ENCODE results near the gene UBA52. TPM values are rescaled to one million over a fixed set of nuclear protein-coding genes. Genes with fewer than 3 reads are reported as not detected.

Gene UBA52
- total RNA-seq, 2 donors from 2014 or later = 991 to 1,174 TPM

DNA sequence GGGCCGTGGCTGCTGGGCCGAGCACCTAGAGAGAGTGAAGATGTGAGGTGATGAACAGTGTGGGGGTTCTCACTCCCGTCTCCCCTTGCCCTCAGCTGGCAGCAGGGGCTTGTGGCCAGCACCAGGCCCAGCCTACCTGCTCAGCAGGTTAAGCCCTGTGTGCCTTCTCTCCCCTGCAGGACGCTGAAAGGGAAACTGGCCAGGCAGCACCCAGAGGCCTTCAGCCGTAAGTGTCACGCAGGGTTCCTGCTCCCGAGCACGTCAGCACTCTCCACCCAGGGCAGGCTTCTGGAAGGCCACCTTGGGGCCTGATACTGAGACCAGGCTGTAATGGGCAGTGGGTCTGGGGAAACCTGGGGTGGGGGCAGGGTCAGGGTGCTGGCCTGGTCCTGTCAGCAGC lies 4.7 kb upstream of the UBA52 start:
- DNase-seq = no peak
- Histone ChIP-seq H3K4me1 (no peaks in the 10 kb centered on the region), H3K4me3 (no peak overlapping the region), H3K27ac (no peak overlapping the region), H3K9me3 (no peaks in the 10 kb centered on the region), H3K27me3 (no peaks in the 10 kb centered on the region), H3K36me3 (peaks cover 16% of the 10 kb centered on the region), H3K9ac (ENCODE audit: low read depth in 2 of 2, low read length in 2 of 2) (no peak overlapping the region)
- intact Hi-C loops (cut with DNase I) = loop anchor here (10.0 kb wide), 1 partner anchor 112 kb away; no protein-coding TSS in a partner anchor
- TF ChIP-seq, protein P1, sequence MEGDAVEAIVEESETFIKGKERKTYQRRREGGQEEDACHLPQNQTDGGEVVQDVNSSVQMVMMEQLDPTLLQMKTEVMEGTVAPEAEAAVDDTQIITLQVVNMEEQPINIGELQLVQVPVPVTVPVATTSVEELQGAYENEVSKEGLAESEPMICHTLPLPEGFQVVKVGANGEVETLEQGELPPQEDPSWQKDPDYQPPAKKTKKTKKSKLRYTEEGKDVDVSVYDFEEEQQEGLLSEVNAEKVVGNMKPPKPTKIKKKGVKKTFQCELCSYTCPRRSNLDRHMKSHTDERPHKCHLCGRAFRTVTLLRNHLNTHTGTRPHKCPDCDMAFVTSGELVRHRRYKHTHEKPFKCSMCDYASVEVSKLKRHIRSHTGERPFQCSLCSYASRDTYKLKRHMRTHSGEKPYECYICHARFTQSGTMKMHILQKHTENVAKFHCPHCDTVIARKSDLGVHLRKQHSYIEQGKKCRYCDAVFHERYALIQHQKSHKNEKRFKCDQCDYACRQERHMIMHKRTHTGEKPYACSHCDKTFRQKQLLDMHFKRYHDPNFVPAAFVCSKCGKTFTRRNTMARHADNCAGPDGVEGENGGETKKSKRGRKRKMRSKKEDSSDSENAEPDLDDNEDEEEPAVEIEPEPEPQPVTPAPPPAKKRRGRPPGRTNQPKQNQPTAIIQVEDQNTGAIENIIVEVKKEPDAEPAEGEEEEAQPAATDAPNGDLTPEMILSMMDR (IDR thresholded peaks at IDR 0.05) = no peak

DNA sequence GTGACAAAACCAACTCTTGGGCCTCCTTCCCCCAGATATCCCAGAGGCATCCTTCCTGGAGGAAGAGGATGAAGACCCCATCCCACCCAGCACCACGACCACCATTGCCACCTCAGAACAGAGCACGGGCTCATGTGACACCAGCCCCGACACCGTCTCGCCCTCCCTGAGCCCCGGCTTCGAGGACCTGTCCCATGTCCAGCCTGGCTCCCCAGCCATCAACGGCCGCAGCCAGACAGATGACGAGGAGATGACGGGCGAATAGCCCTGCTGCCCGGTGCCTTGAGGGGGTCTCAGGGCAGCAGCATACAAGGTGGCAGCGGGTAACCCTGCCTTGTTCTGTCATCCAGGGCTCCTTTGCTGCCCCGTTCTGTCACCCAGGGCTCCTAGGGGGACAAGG lies 3.3 kb upstream of the UBA52 start:
- intact Hi-C loops (cut with DNase I) = loop anchor here (10.0 kb wide), 1 partner anchor 114 kb away; no protein-coding TSS in a partner anchor
- H3K36me3 ChIP-seq = peaks cover 16% of the 10 kb centered on the region

DNA sequence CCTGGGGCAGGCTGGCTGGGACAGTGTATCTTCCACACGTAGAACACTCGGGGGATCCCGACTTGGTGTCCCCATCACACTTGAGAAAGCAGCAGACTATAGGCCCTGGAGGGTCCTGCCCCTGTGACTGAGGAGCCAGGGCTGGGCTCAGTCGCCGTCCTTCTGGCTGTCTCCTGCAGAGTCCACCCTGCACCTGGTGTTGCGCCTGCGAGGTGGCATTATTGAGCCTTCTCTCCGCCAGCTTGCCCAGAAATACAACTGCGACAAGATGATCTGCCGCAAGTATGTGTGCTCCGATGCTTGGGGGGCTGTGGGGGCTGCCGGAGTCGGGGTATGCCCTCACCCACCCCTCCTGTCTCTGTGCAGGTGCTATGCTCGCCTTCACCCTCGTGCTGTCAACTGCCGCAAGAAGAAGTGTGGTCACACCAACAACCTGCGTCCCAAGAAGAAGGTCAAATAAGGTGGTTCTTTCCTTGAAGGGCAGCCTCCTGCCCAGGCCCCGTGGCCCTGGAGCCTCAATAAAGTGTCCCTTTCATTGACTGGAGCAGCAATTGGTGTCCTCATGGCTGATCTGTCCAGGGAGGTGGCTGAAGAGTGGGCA lies 3.1 kb downstream of the UBA52 start:
- TF ChIP-seq, protein P1 (IDR thresholded peaks at IDR 0.05) = no peak
- DNase-seq = no peak
- H3K9me3 ChIP-seq = no peaks in the 10 kb centered on the region
- no peaks in the 10 kb centered on the region for H3K27me3 ChIP-seq
- peaks cover 3% of the 10 kb centered on the region for H3K36me3 ChIP-seq
- H3K9ac ChIP-seq (ENCODE audit: low read depth in 2 of 2, low read length in 2 of 2) = no peak overlapping the region
- intact Hi-C loops (cut with DNase I) = no loop called here
- peaks cover 14% of the 10 kb centered on the region for H3K4me1 ChIP-seq
- H3K4me3 ChIP-seq = no peak overlapping the region
- H3K27ac ChIP-seq = no peak overlapping the region

More for the DNA sequence above, 3.3 kb upstream of the UBA52 start:
- TF ChIP-seq, protein P1 (IDR thresholded peaks at IDR 0.05) = no peak
- H3K27ac ChIP-seq = no peak overlapping the region
- no peak for DNase-seq
- peaks cover 10% of the 10 kb centered on the region for H3K4me1 ChIP-seq
- H3K4me3 ChIP-seq = no peak overlapping the region
- H3K9ac ChIP-seq (ENCODE audit: low read depth in 2 of 2, low read length in 2 of 2) = no peak overlapping the region
- no peaks in the 10 kb centered on the region for H3K27me3 ChIP-seq
- no peaks in the 10 kb centered on the region for H3K9me3 ChIP-seq

DNA sequence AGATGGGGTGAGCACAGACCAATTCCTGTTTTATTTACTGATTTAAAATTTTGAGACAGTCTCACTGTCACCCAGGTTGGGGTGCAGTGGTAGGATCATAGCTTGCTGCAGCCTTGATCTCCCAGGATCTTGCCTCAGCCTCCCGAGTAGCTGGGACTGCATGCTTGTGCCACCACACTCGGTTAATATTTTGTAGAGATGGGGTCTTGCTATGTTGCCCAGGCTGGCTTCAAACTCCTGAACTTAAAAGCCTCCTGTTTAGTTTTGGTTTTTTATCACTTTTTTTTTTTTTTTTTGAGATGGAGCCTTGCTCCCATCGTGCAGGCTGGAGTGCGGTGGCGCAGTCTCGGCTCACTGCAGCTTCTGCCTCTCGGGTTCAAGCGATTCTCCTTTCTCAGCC lies 4.7 kb downstream of the UBA52 start:
- TF ChIP-seq, protein P1 (IDR thresholded peaks at IDR 0.05) = no peak
- Histone ChIP-seq H3K27me3 (no peaks in the 10 kb centered on the region), H3K4me3 (no peak overlapping the region), H3K27ac (no peak overlapping the region), H3K9me3 (no peaks in the 10 kb centered on the region), H3K9ac (ENCODE audit: low read depth in 2 of 2, low read length in 2 of 2) (no peak overlapping the region), H3K36me3 (peaks cover 3% of the 10 kb centered on the region), H3K4me1 (peaks cover 14% of the 10 kb centered on the region)
- no peak for DNase-seq
- intact Hi-C loops (cut with DNase I) = no loop called here

DNA sequence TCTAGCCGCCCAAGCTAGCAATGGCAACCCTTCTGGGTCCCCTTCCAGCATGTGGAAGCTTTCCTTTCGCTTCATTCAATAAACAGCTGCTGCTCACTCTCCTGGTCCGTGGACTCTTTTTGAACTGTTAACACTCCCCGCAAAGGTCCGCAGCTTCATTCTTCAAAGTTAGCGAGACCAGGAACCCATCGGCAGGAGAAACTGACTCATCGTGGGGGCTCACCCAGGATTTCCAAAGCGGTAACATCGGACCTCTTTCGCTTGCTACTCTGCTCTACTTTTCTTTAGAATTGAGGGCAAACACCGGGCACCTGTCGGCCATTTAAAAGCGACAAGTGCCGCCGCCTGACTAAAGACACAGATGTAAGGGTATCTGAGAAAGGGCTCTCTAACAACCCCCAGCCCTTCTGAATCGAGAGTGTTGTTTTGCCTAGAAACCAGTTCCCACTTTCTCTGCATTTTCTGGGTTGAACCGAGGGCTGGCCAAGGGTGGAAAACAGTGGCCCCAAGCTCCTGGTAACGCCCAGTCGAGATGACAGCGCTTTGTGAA lies 5.8 kb downstream of the UBA52 start:
- DNase-seq = no peak
- Histone ChIP-seq H3K4me3 (no peak overlapping the region), H3K27ac (no peak overlapping the region), H3K36me3 (peaks cover 3% of the 10 kb centered on the region), H3K27me3 (no peaks in the 10 kb centered on the region), H3K4me1 (peaks cover 14% of the 10 kb centered on the region), H3K9me3 (no peaks in the 10 kb centered on the region), H3K9ac (ENCODE audit: low read depth in 2 of 2, low read length in 2 of 2) (no peak overlapping the region)
- intact Hi-C loops (cut with DNase I) = no loop called here
- TF ChIP-seq, protein P1 (IDR thresholded peaks at IDR 0.05) = no peak
